B cell (primary cell): ENCODE results near the gene TSHR. TPM values are rescaled to one million over a fixed set of nuclear protein-coding genes. Genes with fewer than 3 reads are reported as not detected.

Source experiments
- ATAC-seq: fragments of 200-7000 bp; cut with Tn5 transposase; one replicate; pipeline ENCODE4 v1.10.0; 2021; ENCODE audit warnings: low read depth, mild to moderate bottlenecking, moderate number of reproducible peaks, moderate library complexity
- CTCF ChIA-PET: fragments of 350-600 bp; sonication (Branson Sonifier 250); formaldehyde crosslinking; loops from one replicate; lab custom pipeline; 2021; ENCODE audit warnings: antibody characterized with exemption, inconsistent platforms; lab: Charles Lee
- POLR2A ChIA-PET: fragments of 350-600 bp; sonication (Branson Sonifier 250); formaldehyde crosslinking; loops from one replicate; lab custom pipeline; 2021; ENCODE audit warnings: antibody characterized with exemption; lab: Charles Lee
- DNase-seq: peaks from one replicate; pipeline ENCODE4 v3.0.0; 2013
- H2AFZ ChIP-seq: 2 replicates; pipeline ENCODE4 v1.6.1; 2012; ENCODE audit warnings: mild to moderate bottlenecking, low read depth, low read length; ENCODE audit not compliant: insufficient read depth, poor library complexity, severe bottlenecking
- H3K27ac ChIP-seq, 2 donors: 1 replicate in 1 of 2; 2 replicates in 1 of 2; pipeline ENCODE4 v1.5.1; 2012 to 2013; ENCODE audit warnings: low read length in 2 of 2, mild to moderate bottlenecking in 2 of 2, moderate library complexity in 1 of 2
- H3K27me3 ChIP-seq, 4 experiments: fragments of 200-600 bp in 1 of 4; sonication (generic) in 1 of 4; replicated peaks in 1 of 4; 1 replicate in 2 of 4; 2 replicates in 2 of 4; pipeline versions ENCODE4 v1.6.1 to v1.7.0; 2013 to 2016; ENCODE audit warnings: low read length in 3 of 4, mild to moderate bottlenecking in 2 of 4, mixed read lengths in 1 of 4, moderate library complexity in 1 of 4; ENCODE audit not compliant: insufficient read depth in 4 of 4, control insufficient read depth in 3 of 4; ENCODE audit errors: control extremely low read depth in 1 of 4
- H3K36me3 ChIP-seq, 2 experiments: replicated peaks in 1 of 2; 1 replicate in 1 of 2; 2 replicates in 1 of 2; pipeline versions ENCODE4 v1.6.1 to v1.7.1; 2013; ENCODE audit warnings: low read length in 1 of 2; ENCODE audit not compliant: insufficient read depth in 2 of 2, control insufficient read depth in 1 of 2; ENCODE audit errors: control extremely low read depth in 1 of 2, extremely low read depth in 1 of 2
- H3K4me1 ChIP-seq, 2 donors: fragments of 200-600 bp in 1 of 2; sonication (generic) in 1 of 2; 1 replicate in 1 of 2; 2 replicates in 1 of 2; pipeline versions ENCODE4 v1.5.1 to v1.6.1; 2013 to 2017; ENCODE audit warnings: low read length in 2 of 2; ENCODE audit not compliant: control insufficient read depth in 2 of 2, insufficient read depth in 2 of 2
- H3K4me2 ChIP-seq: replicated peaks from 2 replicates; pipeline ENCODE3; 2012; ENCODE audit warnings: mild to moderate bottlenecking, low read depth, low read length; ENCODE audit not compliant: poor library complexity, severe bottlenecking
- H3K4me3 ChIP-seq, 5 experiments: fragments of 200-600 bp in 1 of 5; sonication (generic) in 1 of 5; 1 replicate in 3 of 5; 2 replicates in 2 of 5; pipeline versions ENCODE4 v1.5.1 to v1.7.0; 2011 to 2016; ENCODE audit warnings: low read length in 4 of 5, mild to moderate bottlenecking in 4 of 5, low read depth in 2 of 5, control low read depth in 1 of 5, moderate library complexity in 1 of 5; ENCODE audit not compliant: insufficient read depth in 1 of 5; ENCODE audit errors: control extremely low read depth in 1 of 5, extremely low read depth in 1 of 5
- H3K79me2 ChIP-seq: fragments of 200-600 bp; sonication (generic); one replicate; pipeline ENCODE4 v1.6.0; 2016; ENCODE audit warnings: low read length; ENCODE audit not compliant: control insufficient read depth, insufficient read depth
- H3K9ac ChIP-seq: fragments of 200-600 bp; sonication (generic); 2 replicates; pipeline ENCODE4 v1.6.1; 2017; ENCODE audit warnings: mild to moderate bottlenecking, low read length, moderate library complexity
- H3K9me3 ChIP-seq, 3 donors: one replicate each; pipeline versions ENCODE4 v1.6.1 to v1.7.1; 2013; ENCODE audit warnings: low read length in 2 of 3; ENCODE audit not compliant: control insufficient read depth in 2 of 3, insufficient read depth in 1 of 3; ENCODE audit errors: control extremely low read depth in 1 of 3
- H4K20me1 ChIP-seq: 2 replicates; pipeline ENCODE4 v1.6.0; 2012; ENCODE audit warnings: mild to moderate bottlenecking, low read length; ENCODE audit not compliant: insufficient read depth, control insufficient read depth, poor library complexity, severe bottlenecking
- H3K27ac Mint-ChIP-seq: one replicate; pipeline ENCODE4 v1.8.0; 2021; ENCODE audit warnings: mixed read lengths
- H3K27me3 Mint-ChIP-seq: one replicate; pipeline ENCODE4 v1.8.0; 2021; ENCODE audit warnings: mixed read lengths
- H3K4me1 Mint-ChIP-seq: one replicate; pipeline ENCODE4 v1.8.0; 2021; ENCODE audit warnings: mixed read lengths
- H3K4me3 Mint-ChIP-seq: one replicate; pipeline ENCODE4 v1.8.0; 2021; ENCODE audit warnings: mixed read lengths
- H3K9me3 Mint-ChIP-seq: one replicate; pipeline ENCODE4 v1.8.0; 2022; ENCODE audit warnings: mixed read lengths; ENCODE audit not compliant: insufficient read depth
- EZH2 ChIP-seq: IDR thresholded peaks from 2 replicates; pipeline ENCODE4 v1.6.1; 2012; ENCODE audit warnings: borderline replicate concordance, low read depth, mild to moderate bottlenecking, moderate library complexity, low read length; ENCODE audit not compliant: insufficient read depth, poor library complexity, severe bottlenecking
- WGBS: methylation state at CpG from one replicate; pipeline ENCODE4 v1.1.5; 2013; ENCODE audit warnings: missing lambda C conversion rate; ENCODE audit not compliant: insufficient coverage; 5-methylcytosine and 5-hydroxymethylcytosine counted together
- intact Hi-C: fragments of 100-400 bp; cut with micrococcal nuclease; formaldehyde crosslinking; loops from one replicate; pipeline ENCODE4 v1.10.0; 2022
- polyA plus RNA-seq: library from polyadenylated mRNA; depleted of rRNA; stranded (reverse); fragments of >200 nt; gene quantifications from 2 replicates; pipeline ENCODE4 v1.2.3, GENCODE V29; 2012
- total RNA-seq, 2 donors: library from RNA; stranded (reverse); fragments of 120-200 nt in 1 of 2; gene quantifications; 1 replicate in 1 of 2; 2 replicates in 1 of 2; pipeline versions ENCODE4 v1.2.3 to v1.2.4, GENCODE V29; 2013 to 2022
- TF ChIP-seq, protein P1 (sequence below): fragments of 200-600 bp; IDR thresholded peaks from one replicate; pipeline ENCODE4 v1.8.0; 2022; ENCODE audit warnings: antibody characterized with exemption, mild to moderate bottlenecking

TSHR gene
- total and polyA plus RNA-seq, 2 donors (not counting 1 experiment from before 2014, with no cell fraction given): 0.15 to 0.37 TPM

DNA sequence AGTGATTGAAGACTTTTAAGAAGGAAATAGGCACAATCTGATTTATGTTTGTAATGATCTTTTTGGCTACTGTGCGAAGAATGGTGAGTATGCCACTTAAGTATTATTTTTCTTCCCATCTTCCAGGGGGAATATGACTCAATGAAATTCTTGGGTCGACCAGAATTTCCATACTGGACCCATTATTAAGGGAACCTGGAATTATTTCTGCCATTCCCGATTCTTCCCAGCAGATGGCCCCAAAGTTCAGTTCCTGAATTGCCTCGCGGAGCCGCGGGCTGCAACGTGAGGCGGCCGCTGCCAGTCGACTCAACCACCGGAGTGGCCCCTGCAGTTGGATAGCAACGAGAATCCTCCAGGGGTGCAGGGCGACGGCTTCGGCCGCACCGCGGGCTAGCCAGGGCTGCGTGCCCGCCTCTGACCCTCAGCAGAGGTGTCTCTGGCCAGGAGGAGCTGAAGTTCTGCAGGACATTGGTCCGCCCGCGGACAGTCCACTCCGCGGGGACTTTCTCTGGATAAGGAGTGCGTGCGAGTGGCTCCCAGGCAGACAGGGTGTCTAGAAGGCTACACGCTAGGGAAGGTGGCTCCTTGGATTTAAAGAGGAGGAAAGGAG, 628 bp upstream of the TSHR start:
- DNase-seq (peak; percentile 81), ATAC-seq (peak; percentile 63)
- H3K4me1 ChIP-seq: peaks cover 25 to 39% of the 10 kb centered on the region in 2 donors
- no peaks in the 10 kb centered on the region for H3K9me3 Mint-ChIP-seq
- peak overlapping the region; percentile 67 for H3K9ac ChIP-seq
- no peak overlapping the region for H3K27ac ChIP-seq
- peaks cover 52% of the 10 kb centered on the region for H3K4me1 Mint-ChIP-seq
- POLR2A ChIA-PET: no interaction called here
- H3K79me2 ChIP-seq: no peaks in the 10 kb centered on the region
- no peaks in the 10 kb centered on the region for H4K20me1 ChIP-seq
- WGBS: 2% methylated on average over 28 of the region's 29 CpGs
- H3K4me3 Mint-ChIP-seq: peak overlapping the region; percentile 88
- intact Hi-C loops: loop anchor here (1.0 to 5.0 kb wide), 5 partner anchors 33 to 508 kb away; no protein-coding TSS in a partner anchor
- H3K4me3 ChIP-seq: peak overlapping the region; percentile 36 to 61 (median 53)
- H3K27ac Mint-ChIP-seq: no peak overlapping the region
- H3K27me3 ChIP-seq: peaks cover 0 to 10% (median 4%) of the 10 kb centered on the region in 4 experiments
- peaks cover 7% of the 10 kb centered on the region for H3K27me3 Mint-ChIP-seq
- H3K9me3 ChIP-seq: peaks cover 0 to 3% (median 0%) of the 10 kb centered on the region in 3 donors
- H3K36me3 ChIP-seq: no peaks in the 10 kb centered on the region
- H3K4me2 ChIP-seq: peak overlapping the region; percentile 91
- CTCF ChIA-PET: interaction anchor here (0.7 to 12.7 kb wide), 12 partner anchors 12 to 221 kb away, joined by 3 to 255 read pairs (median 5); partner anchors contain the start of gene CEP128
- peak overlapping the region; percentile 94 for H2AFZ ChIP-seq
- TF ChIP-seq, protein P1, sequence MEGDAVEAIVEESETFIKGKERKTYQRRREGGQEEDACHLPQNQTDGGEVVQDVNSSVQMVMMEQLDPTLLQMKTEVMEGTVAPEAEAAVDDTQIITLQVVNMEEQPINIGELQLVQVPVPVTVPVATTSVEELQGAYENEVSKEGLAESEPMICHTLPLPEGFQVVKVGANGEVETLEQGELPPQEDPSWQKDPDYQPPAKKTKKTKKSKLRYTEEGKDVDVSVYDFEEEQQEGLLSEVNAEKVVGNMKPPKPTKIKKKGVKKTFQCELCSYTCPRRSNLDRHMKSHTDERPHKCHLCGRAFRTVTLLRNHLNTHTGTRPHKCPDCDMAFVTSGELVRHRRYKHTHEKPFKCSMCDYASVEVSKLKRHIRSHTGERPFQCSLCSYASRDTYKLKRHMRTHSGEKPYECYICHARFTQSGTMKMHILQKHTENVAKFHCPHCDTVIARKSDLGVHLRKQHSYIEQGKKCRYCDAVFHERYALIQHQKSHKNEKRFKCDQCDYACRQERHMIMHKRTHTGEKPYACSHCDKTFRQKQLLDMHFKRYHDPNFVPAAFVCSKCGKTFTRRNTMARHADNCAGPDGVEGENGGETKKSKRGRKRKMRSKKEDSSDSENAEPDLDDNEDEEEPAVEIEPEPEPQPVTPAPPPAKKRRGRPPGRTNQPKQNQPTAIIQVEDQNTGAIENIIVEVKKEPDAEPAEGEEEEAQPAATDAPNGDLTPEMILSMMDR: peak; percentile 82
- no peak for TF ChIP-seq EZH2

DNA sequence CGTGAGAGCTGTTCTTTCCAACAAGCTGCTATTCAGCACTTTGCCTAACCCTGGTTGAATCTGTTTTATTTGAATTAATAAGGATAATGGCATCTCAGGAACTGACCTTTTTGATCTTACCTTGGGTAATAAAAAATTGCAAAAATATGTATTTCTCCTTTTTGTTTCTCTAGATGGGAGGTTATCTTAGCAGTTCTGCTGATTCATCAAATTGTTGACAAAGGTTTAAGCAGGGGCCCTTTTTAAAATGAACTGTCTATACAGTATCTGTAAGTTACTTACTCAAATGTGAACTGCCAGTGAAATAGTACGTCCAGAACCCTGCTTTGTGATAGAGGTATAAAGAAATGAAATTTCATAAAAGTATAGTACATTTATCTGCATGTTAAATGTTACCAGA, 681 bp downstream of the TSHR start:
- H2AFZ ChIP-seq: no peak overlapping the region
- H3K27me3 ChIP-seq: peaks cover 0 to 10% (median 4%) of the 10 kb centered on the region in 4 experiments
- H3K4me1 ChIP-seq: peaks cover 30 to 44% of the 10 kb centered on the region in 2 donors
- ChIA-PET CTCF (interaction anchor here (0.9 to 12.7 kb wide), 9 partner anchors 11 to 216 kb away, joined by 3 to 255 read pairs (median 5); partner anchors contain the start of gene CEP128), POLR2A (no interaction called here)
- DNase-seq (no peak), ATAC-seq (no peak)
- H3K4me2 ChIP-seq: no peak overlapping the region
- no peak overlapping the region for H3K4me3 ChIP-seq
- Mint-ChIP-seq H3K4me1 (peaks cover 60% of the 10 kb centered on the region), H3K27me3 (peaks cover 6% of the 10 kb centered on the region), H3K4me3 (peak overlapping the region; percentile 50), H3K27ac (no peak overlapping the region), H3K9me3 (no peaks in the 10 kb centered on the region)
- H3K9me3 ChIP-seq: peaks cover 0 to 3% (median 0%) of the 10 kb centered on the region in 3 donors
- TF ChIP-seq, protein P1: no peak
- TF ChIP-seq EZH2: no peak
- no peaks in the 10 kb centered on the region for H4K20me1 ChIP-seq
- no peaks in the 10 kb centered on the region for H3K79me2 ChIP-seq
- no CpG with 5 or more reads among the region's 2 CpGs for WGBS
- no peak overlapping the region for H3K9ac ChIP-seq
- intact Hi-C loops: loop anchor here (5.0 kb wide), 1 partner anchor 506 kb away; no protein-coding TSS in a partner anchor
- H3K27ac ChIP-seq: no peak overlapping the region
- H3K36me3 ChIP-seq: no peaks in the 10 kb centered on the region
